Common myeloid progenitor, CD34-positive (primary cell): Measurements from ENCODE around the gene NCR3LG1. TPM values are rescaled to one million over a fixed set of nuclear protein-coding genes. Genes with fewer than 3 reads are reported as not detected.

Experiments used
- CTCF ChIA-PET: fragments of 350-600 bp; sonication (Branson Sonifier 250); formaldehyde crosslinking; loops from one replicate; lab custom pipeline; 2021; ENCODE audit warnings: antibody characterized with exemption; lab: Charles Lee
- POLR2A ChIA-PET: fragments of 350-600 bp; sonication (Branson Sonifier 250); formaldehyde crosslinking; loops from one replicate; lab custom pipeline; 2021; ENCODE audit warnings: antibody characterized with exemption; lab: Charles Lee
- DNase-seq, 3 donors: peaks; one replicate each; pipeline versions ENCODE4 v3.0.0 to v3.0.0-alpha.2; 2013
- H3K27ac ChIP-seq, 2 experiments: 1 replicate in 1 of 2; 2 replicates in 1 of 2; pipeline ENCODE4 v1.7.0; 2013; ENCODE audit warnings: inconsistent platforms in 2 of 2, low read length in 2 of 2, mild to moderate bottlenecking in 2 of 2, low read depth in 1 of 2, moderate library complexity in 1 of 2; ENCODE audit not compliant: severe bottlenecking in 2 of 2, insufficient read depth in 1 of 2, poor library complexity in 1 of 2
- H3K27me3 ChIP-seq, 5 experiments: replicated peaks in 2 of 5; 1 replicate in 3 of 5; 2 replicates in 2 of 5; pipeline versions ENCODE4 v1.6.1 to v1.7.0; 2013; ENCODE audit warnings: low read length in 4 of 5, mild to moderate bottlenecking in 2 of 5, moderate library complexity in 2 of 5, inconsistent platforms in 1 of 5; ENCODE audit not compliant: insufficient read depth in 5 of 5, control insufficient read depth in 4 of 5
- H3K36me3 ChIP-seq, 4 experiments: 1 replicate in 2 of 4; 2 replicates in 2 of 4; pipeline versions ENCODE4 v1.6.1 to v1.7.0; 2013; ENCODE audit warnings: low read length in 3 of 4, control low read depth in 1 of 4, mild to moderate bottlenecking in 1 of 4; ENCODE audit not compliant: control insufficient read depth in 4 of 4, insufficient read depth in 4 of 4
- H3K4me1 ChIP-seq, 4 experiments: 1 replicate in 3 of 4; 2 replicates in 1 of 4; pipeline versions ENCODE4 v1.6.1 to v1.7.1; 2013; ENCODE audit warnings: low read length in 3 of 4, mild to moderate bottlenecking in 3 of 4, control low read depth in 1 of 4, inconsistent platforms in 1 of 4, moderate library complexity in 1 of 4; ENCODE audit not compliant: control insufficient read depth in 4 of 4, insufficient read depth in 4 of 4; ENCODE audit errors: control extremely low read depth in 1 of 4
- H3K4me3 ChIP-seq, 7 experiments: 1 replicate in 4 of 7; 2 replicates in 3 of 7; pipeline versions ENCODE4 v1.5.1 to v1.7.0; 2013; ENCODE audit warnings: mild to moderate bottlenecking in 7 of 7, low read length in 6 of 7, moderate library complexity in 6 of 7, inconsistent platforms in 2 of 7, low read depth in 2 of 7, control low read depth in 1 of 7; ENCODE audit not compliant: insufficient read depth in 4 of 7, control insufficient read depth in 1 of 7; ENCODE audit errors: extremely low read depth in 1 of 7
- H3K9me3 ChIP-seq, 5 experiments: 1 replicate in 4 of 5; 2 replicates in 1 of 5; pipeline versions ENCODE4 v1.6.1 to v1.7.1; 2013; ENCODE audit warnings: low read length in 4 of 5, mild to moderate bottlenecking in 2 of 5, inconsistent platforms in 1 of 5, low read depth in 1 of 5, moderate library complexity in 1 of 5; ENCODE audit not compliant: control insufficient read depth in 4 of 5, insufficient read depth in 2 of 5; ENCODE audit errors: control extremely low read depth in 1 of 5
- WGBS: methylation state at CpG from one replicate; pipeline ENCODE4 v1.1.5; 2013; ENCODE audit not compliant: insufficient coverage; 5-methylcytosine and 5-hydroxymethylcytosine counted together
- polyA plus RNA-seq: library from polyadenylated mRNA; unstranded; fragments of 120-200 nt; gene quantifications from one replicate; pipeline ENCODE4 v1.2.1, GENCODE V29; 2013

NCR3LG1 gene, protein sequence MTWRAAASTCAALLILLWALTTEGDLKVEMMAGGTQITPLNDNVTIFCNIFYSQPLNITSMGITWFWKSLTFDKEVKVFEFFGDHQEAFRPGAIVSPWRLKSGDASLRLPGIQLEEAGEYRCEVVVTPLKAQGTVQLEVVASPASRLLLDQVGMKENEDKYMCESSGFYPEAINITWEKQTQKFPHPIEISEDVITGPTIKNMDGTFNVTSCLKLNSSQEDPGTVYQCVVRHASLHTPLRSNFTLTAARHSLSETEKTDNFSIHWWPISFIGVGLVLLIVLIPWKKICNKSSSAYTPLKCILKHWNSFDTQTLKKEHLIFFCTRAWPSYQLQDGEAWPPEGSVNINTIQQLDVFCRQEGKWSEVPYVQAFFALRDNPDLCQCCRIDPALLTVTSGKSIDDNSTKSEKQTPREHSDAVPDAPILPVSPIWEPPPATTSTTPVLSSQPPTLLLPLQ
- 1.2 TPM for polyA plus RNA-seq

DNA sequence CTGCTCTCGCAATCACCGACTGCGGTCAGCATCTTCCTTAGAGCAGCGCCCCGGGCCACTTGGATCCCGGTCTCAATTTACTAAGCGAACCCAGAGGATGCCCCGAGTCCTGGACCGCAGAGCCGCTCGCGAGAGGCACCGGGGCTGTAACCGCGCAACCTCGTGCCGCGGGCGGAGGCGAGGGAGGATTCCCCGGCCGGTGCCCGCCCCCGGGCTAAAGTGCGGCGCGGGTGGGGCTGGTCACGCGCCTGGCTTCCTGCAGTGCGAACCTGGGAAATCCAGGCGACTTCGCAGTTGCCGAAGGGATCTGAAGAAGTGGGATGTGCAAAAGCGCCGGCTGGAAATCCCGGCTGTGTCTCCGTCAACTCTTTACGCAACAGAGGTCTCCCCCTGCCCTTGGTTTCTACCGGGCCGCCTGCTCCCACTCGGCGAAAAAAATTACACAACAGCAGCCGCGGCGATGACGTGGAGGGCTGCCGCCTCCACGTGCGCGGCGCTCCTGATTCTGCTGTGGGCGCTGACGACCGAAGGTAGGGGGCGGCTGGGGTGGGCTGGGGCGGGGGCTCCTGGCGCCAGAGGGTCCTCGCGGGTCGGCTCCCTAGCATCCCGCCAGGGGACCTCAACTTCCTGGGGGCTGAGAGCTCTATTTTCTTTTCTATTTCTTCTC is at the start of gene NCR3LG1:
Gene NCR3LG1, plus strand, starts transcription at position 291 of the 667 bp plus-strand sequence. Its CDS starts 170 bp downstream, at position 461.
- ChIA-PET CTCF (no interaction called here), POLR2A (no interaction called here)
- Histone ChIP-seq H3K4me1 (peaks cover 10 to 37% (median 27%) of the 10 kb centered on the region in 4 experiments), H3K4me3 (peak within 1 kb of the TSS in 6 of 7 experiments; percentile 58 to 83 (median 70)), H3K9me3 (peaks cover 0 to 4% (median 0%) of the 10 kb centered on the region in 5 experiments), H3K27ac (no peak within 1 kb of the TSS), H3K27me3 (peaks cover 0 to 23% (median 4%) of the 10 kb centered on the region in 5 experiments), H3K36me3 (peaks cover 2 to 13% (median 7%) of the 10 kb centered on the region in 4 experiments)
- 0% methylated on average over 40 of the region's 61 CpGs for WGBS
- peak; percentile 77 to 88 (median 86) for DNase-seq

DNA sequence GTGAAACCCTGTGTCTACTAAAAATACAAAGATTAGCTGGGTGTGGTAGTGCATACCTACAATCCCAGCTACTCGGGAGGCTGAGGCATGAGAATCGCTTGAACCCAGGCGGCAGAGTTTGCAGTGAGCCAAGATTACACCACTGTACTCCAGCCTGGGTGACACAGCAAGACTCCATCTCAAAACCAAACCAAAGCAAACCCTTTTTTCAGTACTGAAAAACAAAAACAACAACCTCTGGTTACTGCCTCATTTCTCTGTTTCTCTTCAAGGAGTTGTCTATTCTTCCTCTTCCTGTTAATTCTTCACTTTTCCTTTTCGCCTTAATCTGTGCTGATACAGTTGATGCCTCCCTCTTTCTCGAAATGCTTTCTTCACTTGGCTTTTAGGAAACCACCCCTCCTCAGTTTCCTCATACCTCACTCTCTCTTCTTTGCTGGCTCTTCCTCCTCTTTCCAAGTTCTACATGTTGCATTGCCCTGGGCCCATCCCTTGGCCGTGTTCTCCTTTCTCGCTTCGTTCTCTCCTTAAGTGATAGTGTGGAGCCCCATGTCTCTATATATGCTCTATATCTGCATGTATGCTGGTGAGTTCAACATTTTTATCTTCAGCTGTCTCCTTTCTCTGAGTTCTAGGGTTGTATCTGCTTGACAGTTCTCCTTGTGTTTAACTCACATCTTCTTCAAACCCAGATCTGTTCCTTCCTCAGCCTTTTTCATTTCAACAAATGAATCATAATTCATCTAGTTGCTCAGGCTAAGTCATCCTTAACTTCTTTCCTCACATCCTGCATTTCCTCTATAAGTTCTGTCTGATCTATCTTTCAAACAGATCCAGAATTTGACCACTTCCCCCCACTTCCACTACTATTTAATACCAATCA is 38.0 kb upstream of the NCR3LG1 start:
- Histone ChIP-seq H3K4me3 (no peak overlapping the region), H3K9me3 (no peaks in the 10 kb centered on the region), H3K27me3 (no peaks in the 10 kb centered on the region), H3K36me3 (peaks cover 27 to 89% (median 45%) of the 10 kb centered on the region in 4 experiments), H3K4me1 (no peaks in the 10 kb centered on the region), H3K27ac (peak overlapping the region in 1 of 2 experiments; percentile 27)
- POLR2A ChIA-PET = no interaction called here
- WGBS = 96% methylated on average over 2 of the region's 8 CpGs
- CTCF ChIA-PET = interaction anchor here (0.8 to 1.1 kb wide), 2 partner anchors 16 to 17 kb away, joined by 3 read pairs; no protein-coding TSS in a partner anchor
- DNase-seq = no peak

DNA sequence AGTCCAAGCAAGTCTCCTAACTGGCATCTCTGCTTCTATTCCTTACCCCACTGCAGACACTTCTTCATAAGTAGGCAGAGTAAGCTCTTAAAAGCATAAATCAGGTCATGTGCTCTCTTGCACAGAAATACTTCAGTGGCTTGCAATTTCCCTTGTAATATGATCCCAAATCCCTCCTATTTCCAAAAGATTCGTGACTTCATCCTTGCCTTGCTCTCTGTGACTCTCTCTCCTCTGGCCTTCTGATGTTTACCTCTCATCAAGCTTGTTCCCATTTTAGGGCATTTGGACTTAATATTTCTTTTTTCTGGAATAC is 37.4 kb upstream of the NCR3LG1 start:
- CTCF ChIA-PET = interaction anchor here (0.8 kb wide), 1 partner anchor 15 kb away, joined by 3 read pairs; no protein-coding TSS in a partner anchor
- POLR2A ChIA-PET = no interaction called here
- WGBS = 100% methylated on average over 1 of the region's 1 CpG
- H3K4me1 ChIP-seq = no peaks in the 10 kb centered on the region
- H3K36me3 ChIP-seq = peaks cover 24 to 91% (median 47%) of the 10 kb centered on the region in 4 experiments
- no peak overlapping the region for H3K4me3 ChIP-seq
- no peak for DNase-seq
- H3K27me3 ChIP-seq = no peaks in the 10 kb centered on the region
- no peak overlapping the region for H3K27ac ChIP-seq
- H3K9me3 ChIP-seq = no peaks in the 10 kb centered on the region

DNA sequence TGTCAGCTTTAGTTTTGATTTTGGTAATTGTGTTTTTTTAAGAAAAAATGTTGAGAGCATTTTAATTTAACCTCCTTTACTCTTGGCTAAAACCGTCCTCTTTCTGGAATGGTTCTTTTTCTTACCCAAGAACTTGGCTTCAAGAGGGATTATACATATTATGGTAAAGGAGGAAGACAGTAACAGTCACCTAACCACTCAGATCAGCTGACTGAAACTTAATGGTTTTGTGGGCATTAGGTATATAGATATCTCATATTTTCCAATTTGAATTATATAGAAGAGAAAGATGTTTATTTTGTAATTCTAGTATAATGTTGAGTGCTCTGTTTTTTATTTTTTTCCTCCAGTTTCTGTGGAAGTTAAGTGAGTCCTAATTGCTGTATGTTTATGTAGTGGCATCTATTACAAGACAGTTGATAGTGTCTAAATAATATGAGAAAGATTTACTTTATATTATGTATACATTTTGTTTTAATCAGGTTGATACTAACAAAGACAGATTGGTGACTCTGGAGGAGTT is 36.6 kb upstream of the NCR3LG1 start:
- no peak for DNase-seq
- H3K9me3 ChIP-seq = no peaks in the 10 kb centered on the region
- H3K36me3 ChIP-seq = peaks cover 20 to 91% (median 48%) of the 10 kb centered on the region in 4 experiments
- H3K4me1 ChIP-seq = no peaks in the 10 kb centered on the region
- POLR2A ChIA-PET = no interaction called here
- no peak overlapping the region for H3K4me3 ChIP-seq
- CTCF ChIA-PET = no interaction called here
- no CpG with 5 or more reads among the region's 1 CpG for WGBS
- no peak overlapping the region for H3K27ac ChIP-seq
- H3K27me3 ChIP-seq = no peaks in the 10 kb centered on the region

DNA sequence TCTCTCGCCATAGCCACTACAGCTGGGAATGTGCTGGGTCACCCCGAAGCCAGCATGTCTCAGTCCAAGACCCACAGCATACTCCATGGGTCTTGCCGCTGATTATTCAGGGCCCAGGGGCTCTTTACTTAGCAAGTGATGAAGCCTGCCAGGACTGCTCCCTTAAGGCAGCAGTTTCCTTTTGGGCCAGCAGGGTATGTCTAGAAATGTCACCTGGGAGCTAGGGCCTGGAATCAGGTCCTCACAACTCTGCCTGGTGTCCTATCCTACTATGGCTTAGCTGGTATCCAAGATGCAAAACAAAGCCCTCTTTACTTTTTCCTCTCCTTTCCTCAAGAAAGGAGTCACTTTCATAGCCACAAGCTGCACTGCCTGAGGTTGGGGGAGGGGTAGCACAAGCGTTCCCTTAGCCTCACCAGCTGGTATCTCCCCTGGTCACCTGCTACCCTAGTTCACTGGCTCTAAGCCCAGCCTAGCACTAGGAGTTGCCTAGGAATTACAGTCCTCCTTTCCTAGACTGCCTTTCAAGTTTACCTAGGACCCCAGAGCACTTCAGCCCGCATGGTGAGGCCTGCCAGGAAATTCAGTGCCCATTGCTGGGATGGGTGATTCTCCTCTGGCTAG is 22.6 kb upstream of the NCR3LG1 start:
- CTCF ChIA-PET = interaction anchor here (1.3 to 2.0 kb wide), 2 partner anchors 10 to 15 kb away, joined by 3 to 6 read pairs; no protein-coding TSS in a partner anchor
- peaks cover 23 to 88% (median 55%) of the 10 kb centered on the region in 4 experiments for H3K36me3 ChIP-seq

DNA sequence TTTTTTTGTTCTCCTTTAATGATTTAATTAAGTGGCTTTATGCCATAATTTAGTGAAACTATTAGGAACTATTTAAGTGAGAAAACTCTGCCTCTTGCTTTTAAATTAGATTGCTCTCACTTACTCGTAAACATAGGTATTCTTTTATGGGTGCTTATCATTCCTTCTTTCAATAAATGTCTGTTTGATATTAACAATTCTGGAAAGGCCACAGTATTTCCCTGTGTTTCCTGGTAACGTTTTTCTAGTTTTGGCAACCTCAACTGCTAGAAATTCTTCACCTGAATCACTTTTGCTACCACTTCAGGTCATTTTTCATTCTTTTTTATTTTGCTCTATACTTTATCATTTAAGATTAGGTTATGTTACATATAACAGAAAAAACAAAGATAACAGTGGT is 19.9 kb upstream of the NCR3LG1 start:
- H3K27me3 ChIP-seq = no peaks in the 10 kb centered on the region

More for the DNA sequence above, 22.6 kb upstream of the NCR3LG1 start:
- H3K4me1 ChIP-seq = no peaks in the 10 kb centered on the region
- 98% methylated on average over 4 of the region's 5 CpGs for WGBS
- H3K9me3 ChIP-seq = no peaks in the 10 kb centered on the region
- DNase-seq = peak in 1 of 3 donors; percentile 6
- H3K27me3 ChIP-seq = no peaks in the 10 kb centered on the region
- no peak overlapping the region for H3K27ac ChIP-seq
- no peak overlapping the region for H3K4me3 ChIP-seq
- POLR2A ChIA-PET = no interaction called here

More for the DNA sequence above, 19.9 kb upstream of the NCR3LG1 start:
- 100% methylated on average over 1 of the region's 2 CpGs for WGBS
- no peak overlapping the region for H3K4me3 ChIP-seq
- no peak overlapping the region for H3K27ac ChIP-seq
- ChIA-PET POLR2A (no interaction called here), CTCF (no interaction called here)
- DNase-seq = no peak
- H3K36me3 ChIP-seq = peaks cover 23 to 84% (median 57%) of the 10 kb centered on the region in 4 experiments
- H3K4me1 ChIP-seq = no peaks in the 10 kb centered on the region
- no peaks in the 10 kb centered on the region for H3K9me3 ChIP-seq
